ENCODE measurements around the gene AP1G2. TPM values are rescaled to one million over a fixed set of nuclear protein-coding genes. Genes with fewer than 3 reads are reported as not detected.

AP1G2 gene
- total and polyA plus RNA-seq, 2 of the 4 experiments (the other 2 are of a cell fraction), result 2.9 to 19.2 TPM

Other genes with a start within 250 kb of the AP1G2 start
- 74.4 and 104 TPM in 2 replicates for gene PABPN1, start 246.3 kb downstream of the AP1G2 start, total RNA-seq (2012; rRNA removed)
- gene PABPN1, start 246.3 kb downstream of the AP1G2 start, polyA plus RNA-seq (2012; rRNA removed), result 192 and 211 TPM in 2 replicates
- 6.4 and 6.6 TPM in 2 replicates for gene SLC22A17, start 214.9 kb downstream of the AP1G2 start, total RNA-seq (2012; rRNA removed)
- gene SLC22A17, start 214.9 kb downstream of the AP1G2 start, polyA plus RNA-seq (2012; rRNA removed), result 35.6 and 36.0 TPM in 2 replicates
- gene EFS, start 202.6 kb downstream of the AP1G2 start, total RNA-seq (2012; rRNA removed), result 2.2 and 2.5 TPM in 2 replicates
- 11.6 and 13.3 TPM in 2 replicates for gene EFS, start 202.6 kb downstream of the AP1G2 start, polyA plus RNA-seq (2012; rRNA removed)
- not detected in 2 replicates for gene IL25, start 195.0 kb downstream of the AP1G2 start, total RNA-seq (2012; rRNA removed)
- not detected in 2 replicates for gene IL25, start 195.0 kb downstream of the AP1G2 start, polyA plus RNA-seq (2012; rRNA removed)
- not detected in 2 replicates for gene CMTM5, start 190.7 kb downstream of the AP1G2 start, total RNA-seq (2012; rRNA removed)
- gene CMTM5, start 190.7 kb downstream of the AP1G2 start, polyA plus RNA-seq (2012; rRNA removed), result 0.07 and 0.11 TPM in 2 replicates
- not detected in 2 replicates for gene MYH6, start 159.5 kb downstream of the AP1G2 start, total RNA-seq (2012; rRNA removed)
- gene MYH6, start 159.5 kb downstream of the AP1G2 start, polyA plus RNA-seq (2012; rRNA removed), result not detected in 2 replicates
- gene MYH7, start 132.1 kb downstream of the AP1G2 start, total RNA-seq (2012; rRNA removed), result not detected in 2 replicates
- not detected in 2 replicates for gene MYH7, start 132.1 kb downstream of the AP1G2 start, polyA plus RNA-seq (2012; rRNA removed)
- 49.8 and 50.0 TPM in 2 replicates for gene NGDN, start 98.1 kb downstream of the AP1G2 start, total RNA-seq (2012; rRNA removed)
- 43.6 and 48.1 TPM in 2 replicates for gene NGDN, start 98.1 kb downstream of the AP1G2 start, polyA plus RNA-seq (2012; rRNA removed)
- under 0.01 and 0.18 TPM in 2 replicates for gene ZFHX2, start 16.0 kb downstream of the AP1G2 start, total RNA-seq (2012; rRNA removed)
- gene ZFHX2, start 16.0 kb downstream of the AP1G2 start, polyA plus RNA-seq (2012; rRNA removed), result 0.53 and 0.67 TPM in 2 replicates
- 5.0 and 5.8 TPM in 2 replicates for gene THTPA, start 11.5 kb downstream of the AP1G2 start, total RNA-seq (2012; rRNA removed)
- 8.6 and 9.2 TPM in 2 replicates for gene THTPA, start 11.5 kb downstream of the AP1G2 start, polyA plus RNA-seq (2012; rRNA removed)
- gene JPH4, start 11.0 kb upstream of the AP1G2 start, total RNA-seq (2012; rRNA removed), result not detected in 2 replicates
- gene JPH4, start 11.0 kb upstream of the AP1G2 start, polyA plus RNA-seq (2012; rRNA removed), result not detected in 2 replicates
- gene DHRS2, start 68.6 kb upstream of the AP1G2 start, total RNA-seq (2012; rRNA removed), result under 0.01 and 0.18 TPM in 2 replicates
- gene DHRS2, start 68.6 kb upstream of the AP1G2 start, polyA plus RNA-seq (2012; rRNA removed), result 0.12 and 0.26 TPM in 2 replicates

Data from IMR-90 (cell line).